HFFc6 (cell line): ENCODE results near the gene TPP2. TPM values are rescaled to one million over a fixed set of nuclear protein-coding genes. Genes with fewer than 3 reads are reported as not detected.

Source experiments
- DNase-seq: peaks from one replicate; pipeline ENCODE4 v3.0.0-alpha.2; 2018
- H3K27ac Mint-ChIP-seq: 2 replicates; pipeline ENCODE4 v1.8.0; 2020; ENCODE audit warnings: mild to moderate bottlenecking, mixed read lengths
- H3K27me3 Mint-ChIP-seq: 2 replicates; pipeline ENCODE4 v1.8.0; 2021; ENCODE audit warnings: mild to moderate bottlenecking, moderate library complexity, mixed read lengths; ENCODE audit not compliant: insufficient read depth
- H3K36me3 Mint-ChIP-seq: 2 replicates; pipeline ENCODE4 v1.8.0; 2021; ENCODE audit warnings: low read depth, mixed read lengths
- H3K4me1 Mint-ChIP-seq: 2 replicates; pipeline ENCODE4 v1.8.0; 2020; ENCODE audit warnings: low read depth, mixed read lengths
- H3K4me3 Mint-ChIP-seq: 2 replicates; pipeline ENCODE4 v1.8.0; 2020; ENCODE audit warnings: mild to moderate bottlenecking, moderate library complexity, mixed read lengths
- H3K9me3 Mint-ChIP-seq: 2 replicates; pipeline ENCODE4 v1.8.0; 2020; ENCODE audit warnings: mild to moderate bottlenecking, mixed read lengths
- CTCF ChIP-seq: fragments of 200-600 bp; sonication (generic); IDR thresholded peaks from 2 replicates; pipeline ENCODE4 v1.5.0; 2021; ENCODE audit warnings: antibody characterized with exemption, mild to moderate bottlenecking
- total RNA-seq, 6 experiments: library from RNA; stranded (reverse); fragmentation: NEBNext Ultra II Directional; extraction: Animal tissue kit (Norgen Biotek cat#: 25700); gene quantifications; 2 replicates in 1 of 6; 3 replicates in 5 of 6; pipeline ENCODE4 v1.2.3, GENCODE V29; 2021

The TPP2 gene
- total RNA-seq, 6 experiments from 2014 or later, result 41.9 to 52.5 (median 44.6) TPM

GRCh38 chr13:102693250-102693649, 96.5 kb downstream of the TPP2 start:
- H3K27ac Mint-ChIP-seq, result no peak overlapping the region
- H3K4me1 Mint-ChIP-seq, result peaks cover 26% of the 10 kb centered on the region
- DNase-seq, result no peak
- peaks cover 35% of the 10 kb centered on the region for H3K27me3 Mint-ChIP-seq
- TF ChIP-seq CTCF, result no peak
- no peak overlapping the region for H3K4me3 Mint-ChIP-seq
- H3K9me3 Mint-ChIP-seq, result peaks cover 1% of the 10 kb centered on the region
- H3K36me3 Mint-ChIP-seq, result peaks cover 2% of the 10 kb centered on the region

- H3K4me3 Mint-ChIP-seq, result no peak overlapping the region
- H3K27me3 Mint-ChIP-seq, result peaks cover 35% of the 10 kb centered on the region
- peaks cover 26% of the 10 kb centered on the region for H3K4me1 Mint-ChIP-seq
- no peak overlapping the region for H3K27ac Mint-ChIP-seq
- peaks cover 7% of the 10 kb centered on the region for H3K36me3 Mint-ChIP-seq
- peaks cover 7% of the 10 kb centered on the region for H3K9me3 Mint-ChIP-seq
- peak; percentile 32 for DNase-seq
- no peak for TF ChIP-seq CTCF
These were observed 97.0 kb downstream of the TPP2 start for GRCh38 chr13:102693776-102694175.

- TF ChIP-seq CTCF, result no peak
- DNase-seq, result no peak
- Mint-ChIP-seq H3K27ac (no peak within 1 kb of the TSS), H3K4me1 (peaks cover 26% of the 10 kb centered on the region), H3K27me3 (peaks cover 34% of the 10 kb centered on the region), H3K36me3 (peaks cover 8% of the 10 kb centered on the region), H3K9me3 (peaks cover 11% of the 10 kb centered on the region), H3K4me3 (no peak within 1 kb of the TSS)
These were observed 98.2 kb downstream of the TPP2 start, which contains the start of gene METTL21C for GRCh38 chr13:102694937-102695336. TSS of gene METTL21C (minus strand) at chr13:102695044. CDS start at chr13:102694498, 546 bp downstream.

- no peak overlapping the region for H3K4me3 Mint-ChIP-seq
- TF ChIP-seq CTCF, result no peak
- H3K4me1 Mint-ChIP-seq, result peaks cover 35% of the 10 kb centered on the region
- DNase-seq, result no peak
- H3K9me3 Mint-ChIP-seq, result peaks cover 11% of the 10 kb centered on the region
- no peak overlapping the region for H3K27ac Mint-ChIP-seq
- H3K27me3 Mint-ChIP-seq, result peaks cover 37% of the 10 kb centered on the region
- peaks cover 8% of the 10 kb centered on the region for H3K36me3 Mint-ChIP-seq
These were observed 99.7 kb downstream of the TPP2 start for GRCh38 chr13:102696465-102696864.

- no peak for TF ChIP-seq CTCF
- Mint-ChIP-seq H3K4me1 (peaks cover 28% of the 10 kb centered on the region), H3K27ac (no peak overlapping the region), H3K9me3 (peaks cover 11% of the 10 kb centered on the region), H3K4me3 (no peak overlapping the region), H3K36me3 (peaks cover 8% of the 10 kb centered on the region), H3K27me3 (peaks cover 37% of the 10 kb centered on the region)
- no peak for DNase-seq
These were observed 100.5 kb downstream of the TPP2 start for GRCh38 chr13:102697264-102697663.
